Panc1 (cell line): Measurements from ENCODE around the gene HYAL2. TPM values are rescaled to one million over a fixed set of nuclear protein-coding genes. Genes with fewer than 3 reads are reported as not detected.

ENCODE experiments used
- ATAC-seq: fragments of 200-7000 bp; cut with Tn5 transposase; 2 replicates; pipeline ENCODE4 v1.9.1; 2020; ENCODE audit warnings: mild to moderate bottlenecking, moderate library complexity
- BruUV-seq: library from RNA; stranded (reverse); fragments of 400-500 nt; replicated peaks from 2 replicates; lab custom pipeline; 2021; lab: Mats Ljungman, UMichigan
- CTCF ChIA-PET: fragments of 300-600 bp; sonication (Branson Sonifier 250); formaldehyde crosslinking; loops from one replicate; lab custom pipeline; 2022; ENCODE audit warnings: antibody characterized with exemption; lab: Charles Lee
- POLR2A ChIA-PET: fragments of 300-600 bp; sonication (Branson Sonifier 250); formaldehyde crosslinking; loops from one replicate; lab custom pipeline; 2022; ENCODE audit warnings: antibody characterized with exemption; lab: Charles Lee
- DNase-seq: peaks from one replicate; pipeline ENCODE4 v3.0.0-alpha.2; 2010; ENCODE audit warnings: low read depth, low spot score
- H3K27ac ChIP-seq: 2 replicates; pipeline ENCODE4 v1.5.1; 2011; ENCODE audit warnings: mild to moderate bottlenecking, low read length, inconsistent platforms
- H3K27me3 ChIP-seq: fragments of 200-500 bp; sonication (Bioruptor generic); 2 replicates; pipeline ENCODE4 v1.6.0; 2014; ENCODE audit warnings: low read length, inconsistent platforms; ENCODE audit not compliant: control insufficient read depth, insufficient read depth
- H3K36me3 ChIP-seq: fragments of 200-500 bp; sonication (Bioruptor generic); 2 replicates; pipeline ENCODE4 v1.5.1; 2014; ENCODE audit warnings: inconsistent platforms, mild to moderate bottlenecking, low read length, moderate library complexity; ENCODE audit not compliant: control insufficient read depth, insufficient read depth
- H3K4me1 ChIP-seq: 2 replicates; pipeline ENCODE4 v1.5.1; 2011; ENCODE audit warnings: inconsistent platforms, mild to moderate bottlenecking, low read length, moderate library complexity; ENCODE audit not compliant: control insufficient read depth, insufficient read depth
- H3K4me3 ChIP-seq, 2 experiments: 2 replicates each; pipeline ENCODE4 v1.5.1; 2011 to 2012; ENCODE audit warnings: low read depth in 2 of 2, low read length in 2 of 2, mild to moderate bottlenecking in 2 of 2, inconsistent platforms in 1 of 2, moderate library complexity in 1 of 2
- H3K9me3 ChIP-seq: fragments of 200-500 bp; sonication (Bioruptor generic); 2 replicates; pipeline ENCODE4 v1.5.1; 2014; ENCODE audit warnings: low read depth, mild to moderate bottlenecking, inconsistent platforms, low read length, moderate library complexity; ENCODE audit not compliant: control insufficient read depth, insufficient read depth
- CTCF ChIP-seq: fragments of 450-650 bp; IDR thresholded peaks from 2 replicates; pipeline ENCODE4 v1.5.1; 2017; ENCODE audit warnings: mild to moderate bottlenecking
- POLR2AphosphoS5 ChIP-seq: IDR thresholded peaks from 2 replicates; pipeline ENCODE4 v1.6.1; 2012; ENCODE audit warnings: mild to moderate bottlenecking, low read depth, low read length, moderate library complexity
- REST ChIP-seq, 2 experiments: IDR thresholded peaks; 2 replicates each; pipeline ENCODE4 v1.6.1; 2011 to 2012; ENCODE audit warnings: low read depth in 2 of 2, control low read depth in 1 of 2, low read length in 1 of 2, mild to moderate bottlenecking in 1 of 2, moderate library complexity in 1 of 2; ENCODE audit not compliant: insufficient read depth in 1 of 2
- SIN3A ChIP-seq: IDR thresholded peaks from 2 replicates; pipeline ENCODE4 v1.6.1; 2012; ENCODE audit warnings: low read depth, mild to moderate bottlenecking, low read length, moderate library complexity, borderline replicate concordance; ENCODE audit not compliant: insufficient read depth
- TCF7L2 ChIP-seq: IDR thresholded peaks from 2 replicates; pipeline ENCODE4 v1.6.1; 2011; ENCODE audit warnings: mild to moderate bottlenecking, low read depth, low read length, inconsistent platforms
- in situ Hi-C: cut with HindIII; loops from 2 replicates; pipeline ENCODE4 v1.10.0; 2016; ENCODE audit warnings: low sequenced_read_pairs, low pct_unique_long_range_greater_than_20kb
- intact Hi-C: fragments of 100-400 bp; cut with micrococcal nuclease; formaldehyde crosslinking; loops from one replicate; pipeline ENCODE4 v1.10.0; 2022; ENCODE audit not compliant: unreplicated experiment
- total RNA-seq: library from RNA; stranded (reverse); gene quantifications from one replicate; pipeline ENCODE4 v1.2.1, GENCODE V29; 2021; ENCODE audit not compliant: unreplicated experiment

Gene HYAL2
- total RNA-seq, 1 experiment from 2014 or later, result 41.5 TPM

DNA sequence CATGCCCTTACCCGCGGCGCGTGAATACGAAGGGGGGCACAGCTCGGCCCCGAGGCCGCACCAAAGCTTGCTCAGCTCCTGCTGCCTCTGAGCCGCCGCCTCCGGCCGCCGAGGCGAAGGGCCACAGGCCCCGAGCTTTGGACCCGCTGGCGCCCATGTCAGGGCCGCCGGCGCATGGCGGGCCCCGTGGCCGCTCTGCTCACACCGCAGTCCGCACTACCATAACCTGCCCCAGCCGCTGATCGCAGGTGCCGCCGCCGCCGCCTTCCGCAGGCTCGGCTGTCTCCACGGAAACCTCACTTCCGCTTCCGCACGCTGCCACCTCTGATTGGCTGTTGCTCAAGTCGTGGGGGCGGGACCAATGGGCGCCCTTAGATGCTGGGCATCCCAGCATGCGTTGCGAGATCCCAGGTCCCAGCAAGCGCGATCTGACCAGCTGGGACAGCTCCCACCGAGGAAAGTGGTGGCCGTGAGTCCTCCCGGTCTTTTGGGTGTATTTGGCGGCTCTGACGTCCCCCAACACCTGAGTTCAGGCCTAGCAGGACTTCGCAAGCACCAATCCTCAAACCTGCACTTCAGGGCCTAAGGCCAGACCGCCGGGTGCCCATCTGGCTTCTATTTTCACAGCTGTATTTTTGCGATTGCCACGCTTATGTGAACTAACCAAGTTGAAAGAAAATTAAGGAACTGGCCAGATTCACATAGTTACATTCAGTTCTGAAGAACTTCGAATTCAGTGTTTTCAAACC, 5.6 kb upstream of the HYAL2 start, which contains the start of gene TUSC2:
TSS of gene TUSC2 (minus strand) at position 281 of the 749 bp plus-strand sequence. CDS start at position 157, 124 bp downstream.
- intact Hi-C loops (no loop called here), in situ Hi-C loops (no loop called here)
- ChIA-PET POLR2A (interaction anchor here (0.6 to 0.7 kb wide), 3 partner anchors 9 to 64 kb away, joined by 3 to 14 read pairs (median 5); no protein-coding TSS in a partner anchor), CTCF (interaction anchor here (1.0 kb wide), 1 partner anchor 101 kb away, joined by 5 read pairs; no protein-coding TSS in a partner anchor)
- ATAC-seq (peak; percentile 92), DNase-seq (no peak)
- H3K27ac ChIP-seq, result peak within 1 kb of the TSS; percentile 89
- no peaks in the 10 kb centered on the region for H3K9me3 ChIP-seq
- H3K4me1 ChIP-seq, result peaks cover 16% of the 10 kb centered on the region
- no peaks in the 10 kb centered on the region for H3K27me3 ChIP-seq
- TF ChIP-seq POLR2AphosphoS5, result peak; percentile 73
- no peak for TF ChIP-seq CTCF
- peak; percentile 37; the same call in 1 of the 2 replicates for TF ChIP-seq SIN3A
- TF ChIP-seq TCF7L2, result 0 out of 2 replicates have a peak, but pooled peaks have one; percentile 41
- 0 out of 4 replicates have a peak, but pooled peaks of 1 of the 2 experiments have one; percentile 71 for TF ChIP-seq REST (IDR thresholded peaks at IDR 0.05; ENCODE audit: insufficient read depth in 1 of 2, low read depth in 2 of 2, low read length in 1 of 2)
- H3K36me3 ChIP-seq, result peaks cover 11% of the 10 kb centered on the region
- BruUV-seq, result no TSS peak
- H3K4me3 ChIP-seq, result peak within 1 kb of the TSS; percentile 87 to 89

DNA sequence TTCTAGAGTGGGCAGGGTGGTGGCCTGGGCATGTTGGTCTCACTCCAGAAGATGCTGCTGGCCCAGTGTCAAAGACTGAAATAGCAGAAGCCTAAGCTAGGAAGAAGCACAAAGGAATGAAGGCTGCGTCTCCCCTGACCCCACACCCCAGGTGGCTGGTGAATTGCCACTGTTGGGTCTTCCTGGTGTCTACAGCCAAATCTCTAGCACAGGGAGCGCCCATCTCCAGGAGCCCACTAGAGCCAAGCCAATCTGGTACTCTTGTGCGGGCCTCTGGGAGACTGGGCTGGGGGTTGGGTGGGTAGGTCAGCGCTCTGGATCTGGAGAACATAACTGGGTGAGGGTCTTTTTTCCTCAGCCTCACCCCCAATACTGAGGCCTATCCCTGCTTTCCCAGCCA, 4.6 kb upstream of the HYAL2 start:
- DNase-seq (no peak), ATAC-seq (no peak)
- Histone ChIP-seq H3K9me3 (no peaks in the 10 kb centered on the region), H3K36me3 (peaks cover 11% of the 10 kb centered on the region), H3K4me1 (peaks cover 25% of the 10 kb centered on the region), H3K27ac (peak overlapping the region; percentile 89), H3K4me3 (peak overlapping the region; percentile 87 to 89), H3K27me3 (no peaks in the 10 kb centered on the region)
- BruUV-seq, result no TSS peak
- ChIA-PET CTCF (no interaction called here), POLR2A (no interaction called here)
- intact Hi-C loops, result no loop called here
- in situ Hi-C loops, result no loop called here
- TF ChIP-seq REST (IDR thresholded peaks at IDR 0.05; ENCODE audit: insufficient read depth in 1 of 2, low read depth in 2 of 2, low read length in 1 of 2) (no peak), TCF7L2 (no peak), POLR2AphosphoS5 (no peak)
